Retina (tissue), 1 donor: ENCODE data around the gene CDK18.

Experiments
- DNase-seq: peaks from one replicate; pipeline ENCODE4 v3.0.0-alpha.2; 2016

The CDK18 gene

DNA sequence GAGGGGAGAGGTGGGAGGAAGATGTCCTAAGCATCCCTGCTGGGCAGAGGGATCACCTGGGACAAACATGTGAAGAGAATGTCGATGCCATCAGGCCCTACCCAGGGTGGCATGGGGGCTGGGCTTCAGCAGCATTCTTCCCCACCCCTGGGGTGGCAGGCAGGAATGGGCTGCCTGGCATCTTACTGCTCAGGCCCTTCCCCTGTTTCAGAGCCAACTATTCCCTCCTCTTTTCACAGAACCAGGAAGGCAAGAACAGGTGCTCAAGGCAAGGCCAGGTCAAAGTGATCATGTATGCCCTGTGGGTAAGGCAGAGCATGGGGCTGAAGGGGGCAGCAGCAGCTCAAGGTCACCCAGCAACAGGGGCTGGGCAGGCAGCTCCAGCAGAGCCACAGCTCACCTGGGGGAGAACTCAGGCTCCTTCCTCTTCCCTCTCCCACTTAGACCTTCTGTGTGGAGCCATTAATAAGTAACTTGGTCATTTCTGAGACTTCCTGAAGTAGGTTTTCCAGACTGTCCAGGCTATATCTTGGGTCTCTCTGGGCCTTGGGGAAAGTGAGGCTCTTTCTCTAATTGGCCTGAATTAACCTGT is 70.9 kb downstream of the CDK18 start:
- DNase-seq = no peak

DNA sequence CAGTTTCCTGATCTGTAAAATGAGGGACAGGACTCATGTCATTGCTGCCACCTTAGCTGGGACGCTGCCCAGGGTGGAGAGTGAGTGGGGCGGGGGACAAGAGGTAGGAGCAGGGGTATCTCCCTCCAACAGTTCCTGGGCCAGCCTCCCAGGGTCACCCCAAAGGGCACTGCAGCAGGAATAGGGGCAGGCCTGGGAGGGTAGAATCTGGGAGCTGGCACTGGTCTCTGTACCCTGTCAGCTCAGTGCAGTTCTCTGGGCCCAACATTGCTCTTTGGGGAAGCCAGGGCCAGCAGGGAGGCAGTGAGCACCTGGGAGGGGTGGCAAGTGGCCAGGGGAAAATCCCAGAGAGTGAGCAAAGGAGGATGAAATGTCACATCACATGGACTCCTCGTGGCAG is 71.5 kb downstream of the CDK18 start:
- DNase-seq = no peak

DNA sequence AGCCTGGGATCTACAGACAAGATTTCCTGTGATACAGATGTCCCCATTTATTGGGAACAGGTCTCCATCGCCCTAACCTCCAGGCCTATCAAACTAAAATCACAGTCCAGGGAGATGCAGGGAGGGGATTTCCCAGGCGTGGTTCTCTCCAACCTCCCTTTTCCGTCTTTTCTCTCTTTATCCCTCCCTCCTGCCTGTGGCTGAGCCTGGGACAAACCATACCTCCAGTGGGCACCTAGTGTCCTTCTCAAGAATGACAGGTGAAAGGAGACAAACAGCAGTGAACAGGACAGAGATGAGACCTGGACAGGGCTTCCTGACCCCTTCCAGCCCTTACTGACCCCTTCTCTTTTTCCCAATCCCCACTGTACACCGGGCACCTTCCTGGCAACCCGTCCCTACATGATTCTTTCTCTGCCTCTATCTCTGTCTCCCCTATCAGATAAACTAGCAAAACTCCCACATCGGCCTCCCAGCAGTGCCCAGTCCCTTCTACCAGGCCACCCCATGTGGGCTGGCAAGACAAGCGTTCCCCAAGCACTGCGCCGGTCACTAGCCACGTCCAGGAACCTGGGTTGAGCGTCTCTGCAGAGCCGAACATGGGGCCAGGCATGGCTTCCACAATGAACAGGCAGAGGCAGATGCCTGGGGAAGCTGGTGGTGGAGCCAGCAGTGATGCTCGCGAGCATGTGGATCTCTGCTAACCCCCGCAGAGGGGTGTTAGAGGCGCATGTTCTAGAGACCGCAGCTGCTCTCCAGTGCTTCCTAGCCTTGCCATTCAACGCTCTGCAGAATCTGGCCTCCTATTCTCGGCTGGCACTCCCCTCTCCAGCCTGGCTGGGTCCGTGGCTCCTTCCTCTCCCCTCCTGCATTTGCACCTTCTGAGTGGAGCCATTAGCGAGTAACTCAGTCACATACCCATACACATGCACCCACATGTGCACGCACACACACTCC is 72.6 kb downstream of the CDK18 start:
- DNase-seq = no peak

DNA sequence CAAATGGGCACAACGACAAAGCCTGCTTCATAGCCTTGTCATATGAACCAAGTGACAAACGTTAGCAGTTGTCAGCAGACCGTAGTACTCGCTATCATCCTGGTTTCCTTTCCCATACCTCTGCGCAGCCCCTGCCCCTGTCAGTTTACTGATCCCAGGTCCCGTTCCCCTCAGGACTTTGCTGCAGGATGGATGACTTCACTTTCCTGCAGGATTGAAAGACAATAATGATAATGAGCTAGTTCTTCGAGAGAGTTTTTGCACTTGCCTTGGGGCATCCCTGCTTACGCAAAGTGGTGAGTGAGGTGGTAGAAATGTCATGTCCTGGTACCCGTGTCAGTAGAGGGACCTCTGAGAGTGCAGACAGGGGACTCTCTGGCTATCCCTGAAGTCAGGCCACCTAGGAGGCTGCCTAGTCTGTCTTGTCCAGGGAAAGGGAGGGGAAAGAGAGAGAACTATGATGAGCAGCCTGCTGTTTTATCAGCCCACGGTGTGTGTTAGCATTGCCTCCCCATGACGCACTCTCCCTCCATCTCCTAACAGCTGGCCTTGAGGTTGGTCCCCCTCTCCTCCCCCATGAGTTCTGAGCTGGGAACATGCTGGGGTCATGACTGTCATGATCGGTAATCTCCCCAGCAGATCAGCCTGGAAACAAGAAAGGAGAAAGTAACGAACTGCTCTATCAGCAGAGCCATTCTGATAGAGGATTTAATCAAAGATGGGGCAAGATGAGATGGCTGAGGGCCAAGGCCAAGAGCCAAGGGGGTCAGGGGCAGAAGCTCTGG is 73.6 kb downstream of the CDK18 start:
- DNase-seq = no peak

DNA sequence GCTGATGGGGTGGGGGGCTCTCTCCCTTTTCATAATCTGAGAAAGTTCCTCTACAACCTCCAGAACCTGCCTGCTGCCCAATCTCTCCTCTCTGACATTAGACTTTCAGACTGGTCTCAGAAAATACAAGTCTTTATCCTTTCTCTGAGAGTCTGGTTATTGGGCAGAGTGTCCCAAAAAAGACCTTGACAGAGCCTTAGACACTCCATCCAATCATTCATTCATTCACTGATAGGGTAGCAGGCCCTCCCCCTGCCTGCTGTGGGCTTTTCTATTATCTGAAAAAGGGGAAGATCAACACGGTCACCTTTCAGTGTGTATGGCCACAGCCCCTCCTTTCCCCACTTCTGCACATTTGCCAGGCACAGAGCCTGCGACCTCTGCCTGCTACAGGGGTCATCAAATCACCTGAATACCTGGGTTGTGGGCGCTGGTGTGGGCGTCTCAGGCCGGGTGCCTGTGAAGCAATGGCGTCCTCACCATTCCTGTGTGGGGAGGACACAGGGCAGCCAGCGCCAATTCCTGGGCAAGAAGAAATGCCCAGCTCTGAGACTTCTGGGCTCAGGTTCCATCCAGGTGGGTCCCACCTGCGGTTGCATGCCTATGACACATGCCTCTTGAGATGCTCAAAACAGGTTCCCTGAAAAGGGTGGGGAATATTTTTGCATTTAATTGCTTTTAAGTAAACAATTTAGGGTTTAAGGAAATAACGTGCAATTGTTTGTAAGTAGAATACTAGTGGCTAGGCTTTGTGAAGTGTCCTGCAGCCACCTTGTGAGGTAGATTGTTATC is 74.5 kb downstream of the CDK18 start:
- no peak for DNase-seq

DNA sequence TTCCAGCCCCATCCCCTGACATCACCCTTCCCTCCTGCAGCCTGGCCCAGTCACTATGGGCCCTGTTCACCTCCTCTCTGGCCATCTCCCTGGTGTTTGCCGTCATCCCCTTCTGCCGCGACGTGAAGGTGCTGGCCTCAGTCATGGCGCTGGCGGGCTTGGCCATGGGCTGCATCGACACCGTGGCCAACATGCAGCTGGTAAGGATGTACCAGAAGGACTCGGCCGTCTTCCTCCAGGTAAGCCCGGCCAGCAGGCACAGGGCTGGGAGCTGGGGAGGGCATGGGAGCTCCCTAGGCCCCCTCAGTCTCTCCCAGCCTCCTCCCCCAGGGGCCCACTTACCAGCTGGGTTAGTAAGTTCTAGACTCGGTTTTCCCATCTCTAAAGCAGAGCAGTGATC is 75.2 kb downstream of the CDK18 start:
- DNase-seq = no peak

DNA sequence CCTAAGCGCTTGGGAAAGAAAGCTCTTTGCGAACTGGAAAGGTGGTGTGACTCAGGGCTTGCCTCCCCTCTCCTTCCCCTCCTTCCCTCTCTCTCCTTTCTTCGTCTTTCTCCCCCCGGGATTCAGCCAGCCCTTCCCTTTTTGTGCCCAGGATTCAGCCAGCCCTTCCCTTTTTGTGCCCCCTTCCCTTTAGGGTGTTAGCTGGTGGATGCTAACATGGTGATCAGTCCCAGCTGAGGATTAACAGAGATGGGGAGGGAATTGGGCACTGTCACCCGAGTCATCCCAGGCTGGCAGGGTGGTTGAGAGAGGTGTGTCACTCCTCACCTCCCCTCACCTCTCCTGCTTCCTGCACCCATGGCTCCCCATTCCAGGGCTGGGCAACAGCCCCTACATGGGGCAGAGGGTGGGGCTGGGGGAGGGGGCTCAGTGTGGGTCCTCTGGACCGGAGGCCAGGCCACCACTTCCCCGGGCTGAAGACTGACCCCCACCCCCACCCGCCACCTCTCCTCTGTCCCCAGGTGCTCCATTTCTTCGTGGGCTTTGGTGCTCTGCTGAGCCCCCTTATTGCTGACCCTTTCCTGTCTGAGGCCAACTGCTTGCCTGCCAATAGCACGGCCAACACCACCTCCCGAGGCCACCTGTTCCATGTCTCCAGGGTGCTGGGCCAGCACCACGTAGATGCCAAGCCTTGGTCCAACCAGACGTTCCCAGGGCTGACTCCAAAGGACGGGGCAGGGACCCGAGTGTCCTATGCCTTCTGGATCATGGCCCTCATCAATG is 75.9 kb downstream of the CDK18 start:
- DNase-seq = no peak

DNA sequence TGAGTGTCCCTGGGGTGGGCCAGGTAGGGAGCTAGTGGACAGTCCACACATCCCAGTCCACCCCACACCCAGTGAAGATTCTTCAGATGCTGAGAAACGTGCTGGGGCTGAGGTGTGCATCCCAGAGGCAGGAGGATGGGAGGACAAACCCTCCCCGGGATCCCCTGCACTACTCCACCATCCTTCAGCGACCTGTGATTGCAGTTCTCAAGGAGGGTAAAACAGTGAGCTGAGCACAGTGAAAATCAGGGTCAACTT is 76.4 kb downstream of the CDK18 start:
- no peak for DNase-seq

DNA sequence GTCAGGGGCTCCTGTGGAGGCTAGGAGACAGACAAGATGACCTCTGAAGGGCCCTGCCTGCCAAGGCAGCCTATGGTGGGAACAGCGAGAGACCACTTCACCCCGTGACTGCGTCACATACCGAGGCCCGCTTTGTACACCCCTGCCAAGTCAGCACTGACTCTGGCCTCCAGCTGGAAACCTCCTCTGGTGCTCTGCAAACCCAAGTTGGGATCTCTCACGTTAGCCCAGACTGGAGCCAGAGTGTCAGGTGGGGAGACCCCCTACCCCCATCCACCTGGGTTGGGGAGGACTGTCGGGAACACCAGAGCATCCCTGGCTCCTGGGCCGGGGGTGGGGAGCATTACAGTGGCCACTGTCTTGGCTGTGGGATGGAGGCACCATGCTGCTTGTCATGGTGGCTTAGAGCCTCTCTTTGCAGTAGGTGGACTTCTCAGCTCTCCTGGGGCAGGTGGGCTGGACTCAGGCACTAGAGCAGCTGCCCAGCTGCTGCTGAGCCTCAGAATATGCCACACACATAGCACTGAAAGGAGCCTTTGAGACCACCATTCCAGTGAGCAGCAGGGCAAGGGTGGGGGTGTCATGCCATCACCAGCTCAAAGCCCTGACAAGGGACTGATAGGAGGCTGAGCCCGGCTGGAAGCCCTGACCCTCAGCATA is 77.0 kb downstream of the CDK18 start:
- no peak for DNase-seq

DNA sequence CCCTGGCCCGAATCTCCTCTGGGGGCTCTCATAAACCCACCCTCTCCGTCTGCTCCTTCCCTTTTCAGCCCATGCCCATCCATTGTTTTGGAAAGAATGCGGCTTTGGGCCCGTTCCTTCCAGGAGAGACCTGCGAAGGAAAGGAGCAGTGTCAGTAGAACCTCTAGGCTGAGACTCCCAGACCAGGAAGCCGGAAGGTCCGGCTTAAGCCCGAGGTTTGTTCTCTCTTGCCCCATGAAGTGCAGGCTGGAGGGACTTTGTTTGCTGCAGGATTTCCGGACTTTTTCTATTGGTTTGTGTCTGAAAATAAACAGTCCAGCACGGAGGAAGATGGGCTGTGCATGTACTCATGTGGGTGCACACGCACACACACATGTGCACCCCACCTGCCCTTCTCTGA is 77.6 kb downstream of the CDK18 start:
- no peak for DNase-seq
